Measurements from ENCODE around the gene SLC22A4.

GRCh38 chr5:132327252-132327955, 33.2 kb downstream of the SLC22A4 start:
- TF ChIP-seq NPAS2 (CRISPR knock-in tag; IDR thresholded peaks at IDR 0.05; ENCODE audit: borderline replicate concordance) = no peak
- TF ChIP-seq ESRRA (IDR thresholded peaks at IDR 0.05; ENCODE audit: borderline replicate concordance, low read length) = no peak
- TF ChIP-seq, protein P1, sequence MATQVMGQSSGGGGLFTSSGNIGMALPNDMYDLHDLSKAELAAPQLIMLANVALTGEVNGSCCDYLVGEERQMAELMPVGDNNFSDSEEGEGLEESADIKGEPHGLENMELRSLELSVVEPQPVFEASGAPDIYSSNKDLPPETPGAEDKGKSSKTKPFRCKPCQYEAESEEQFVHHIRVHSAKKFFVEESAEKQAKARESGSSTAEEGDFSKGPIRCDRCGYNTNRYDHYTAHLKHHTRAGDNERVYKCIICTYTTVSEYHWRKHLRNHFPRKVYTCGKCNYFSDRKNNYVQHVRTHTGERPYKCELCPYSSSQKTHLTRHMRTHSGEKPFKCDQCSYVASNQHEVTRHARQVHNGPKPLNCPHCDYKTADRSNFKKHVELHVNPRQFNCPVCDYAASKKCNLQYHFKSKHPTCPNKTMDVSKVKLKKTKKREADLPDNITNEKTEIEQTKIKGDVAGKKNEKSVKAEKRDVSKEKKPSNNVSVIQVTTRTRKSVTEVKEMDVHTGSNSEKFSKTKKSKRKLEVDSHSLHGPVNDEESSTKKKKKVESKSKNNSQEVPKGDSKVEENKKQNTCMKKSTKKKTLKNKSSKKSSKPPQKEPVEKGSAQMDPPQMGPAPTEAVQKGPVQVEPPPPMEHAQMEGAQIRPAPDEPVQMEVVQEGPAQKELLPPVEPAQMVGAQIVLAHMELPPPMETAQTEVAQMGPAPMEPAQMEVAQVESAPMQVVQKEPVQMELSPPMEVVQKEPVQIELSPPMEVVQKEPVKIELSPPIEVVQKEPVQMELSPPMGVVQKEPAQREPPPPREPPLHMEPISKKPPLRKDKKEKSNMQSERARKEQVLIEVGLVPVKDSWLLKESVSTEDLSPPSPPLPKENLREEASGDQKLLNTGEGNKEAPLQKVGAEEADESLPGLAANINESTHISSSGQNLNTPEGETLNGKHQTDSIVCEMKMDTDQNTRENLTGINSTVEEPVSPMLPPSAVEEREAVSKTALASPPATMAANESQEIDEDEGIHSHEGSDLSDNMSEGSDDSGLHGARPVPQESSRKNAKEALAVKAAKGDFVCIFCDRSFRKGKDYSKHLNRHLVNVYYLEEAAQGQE (IDR thresholded peaks at IDR 0.05) = no peak
- TF ChIP-seq RCOR1 (IDR thresholded peaks at IDR 0.05; ENCODE audit: low read depth, low read length) = no peak
- no peak for TF ChIP-seq POLR2A (IDR thresholded peaks at IDR 0.05; ENCODE audit: low read length)
- no peak for TF ChIP-seq CTCF (IDR thresholded peaks at IDR 0.05)
- TF ChIP-seq CBX8 (IDR thresholded peaks at IDR 0.05) = no peak
- no peak for TF ChIP-seq JUN (IDR thresholded peaks at IDR 0.05)
- no peak for TF ChIP-seq PHF8 (IDR thresholded peaks at IDR 0.05; ENCODE audit: borderline replicate concordance, low read depth)
- no peak for TF ChIP-seq RNF2 (IDR thresholded peaks at IDR 0.05; ENCODE audit: borderline replicate concordance, low read depth)
- TF ChIP-seq ZSCAN20 (CRISPR knock-in tag; IDR thresholded peaks at IDR 0.05) = no peak
- TF ChIP-seq EP300 (IDR thresholded peaks at IDR 0.05) = no peak
- no peak for TF ChIP-seq HMGXB4 (CRISPR knock-in tag; IDR thresholded peaks at IDR 0.05; ENCODE audit: borderline replicate concordance)
- TF ChIP-seq MAFK (IDR thresholded peaks at IDR 0.05; ENCODE audit: partially characterized antibody) = no peak

Data from A549 (cell line).